HL-60/S4 (cell line): ENCODE measurements around the gene HADHA.
"Not testable (repeated sequence)": the region's sequence is repeated elsewhere in the genome, so short reads cannot be mapped to it uniquely, and the experiment has no call there.

Experiments used
- in situ Hi-C: fragments of 300-500 bp; cut with MboI; formaldehyde crosslinking; loops from 2 replicates; pipeline ENCODE4 v1.14.3; 2022; ENCODE audit warnings: low sequenced_read_pairs

HADHA gene

GRCh38 chr2:26177122-26177521 lies 67.3 kb downstream of the HADHA start:
- in situ Hi-C loops: no loop called here

- in situ Hi-C loops: no loop called here
These were observed 68.2 kb downstream of the HADHA start for GRCh38 chr2:26176279-26176615.

GRCh38 chr2:26175466-26176278 lies 68.8 kb downstream of the HADHA start:
- in situ Hi-C loops: no loop called here

GRCh38 chr2:26174691-26175465 lies 69.6 kb downstream of the HADHA start:
- in situ Hi-C loops: no loop called here

GRCh38 chr2:26173776-26174482 lies 70.5 kb downstream of the HADHA start:
- in situ Hi-C loops: no loop called here

- in situ Hi-C loops: no loop called here
These were observed 71.3 kb downstream of the HADHA start, which contains the start of gene GAREM2 for GRCh38 chr2:26172871-26173775. GAREM2 (plus strand) TSS chr2:26173088; CDS start chr2:26173221, 133 bp downstream.

GRCh38 chr2:26172189-26172870 lies 72.1 kb downstream of the HADHA start:
- in situ Hi-C loops: no loop called here

GRCh38 chr2:26170795-26171194 lies 73.6 kb downstream of the HADHA start:
- in situ Hi-C loops: no loop called here

GRCh38 chr2:26169681-26170414 lies 74.6 kb downstream of the HADHA start:
- in situ Hi-C loops: no loop called here

- in situ Hi-C loops: no loop called here
These were observed 75.2 kb downstream of the HADHA start for GRCh38 chr2:26169226-26169625.

GRCh38 chr2:26168785-26169184 lies 75.6 kb downstream of the HADHA start:
- in situ Hi-C loops: no loop called here

- in situ Hi-C loops: not testable (repeated sequence)
These were observed 77.9 kb downstream of the HADHA start for GRCh38 chr2:26166541-26166940.

GRCh38 chr2:26165403-26165802 lies 79.0 kb downstream of the HADHA start:
- in situ Hi-C loops: no loop called here

GRCh38 chr2:26164641-26165211 lies 79.7 kb downstream of the HADHA start:
- in situ Hi-C loops: no loop called here

GRCh38 chr2:26164231-26164630 lies 80.2 kb downstream of the HADHA start:
- in situ Hi-C loops: no loop called here

- in situ Hi-C loops: no loop called here
These were observed 81.5 kb downstream of the HADHA start for GRCh38 chr2:26162963-26163362.

- in situ Hi-C loops: no loop called here
These were observed 82.5 kb downstream of the HADHA start for GRCh38 chr2:26161926-26162325.

GRCh38 chr2:26157580-26157979 lies 86.9 kb downstream of the HADHA start:
- in situ Hi-C loops: no loop called here

GRCh38 chr2:26150243-26150642 lies 94.2 kb downstream of the HADHA start:
- in situ Hi-C loops: no loop called here
